Choroid plexus epithelial cell (primary cell): Measurements from ENCODE around the gene OPRPN.

ENCODE experiments used
- DNase-seq: peaks from one replicate; pipeline ENCODE4 v3.0.0-alpha.2; 2010; ENCODE audit warnings: low read depth
- H3K4me3 ChIP-seq: 2 replicates; pipeline ENCODE4 v1.5.1; 2011; ENCODE audit warnings: low read depth, mild to moderate bottlenecking, control low read depth, low read length, moderate library complexity
- TF ChIP-seq, protein P1 (sequence below): conservative IDR thresholded peaks from 2 replicates; pipeline ENCODE4 v1.5.1; 2011; ENCODE audit warnings: low read depth, mild to moderate bottlenecking, control low read depth, inconsistent platforms, low read length, moderate library complexity

OPRPN gene

DNA sequence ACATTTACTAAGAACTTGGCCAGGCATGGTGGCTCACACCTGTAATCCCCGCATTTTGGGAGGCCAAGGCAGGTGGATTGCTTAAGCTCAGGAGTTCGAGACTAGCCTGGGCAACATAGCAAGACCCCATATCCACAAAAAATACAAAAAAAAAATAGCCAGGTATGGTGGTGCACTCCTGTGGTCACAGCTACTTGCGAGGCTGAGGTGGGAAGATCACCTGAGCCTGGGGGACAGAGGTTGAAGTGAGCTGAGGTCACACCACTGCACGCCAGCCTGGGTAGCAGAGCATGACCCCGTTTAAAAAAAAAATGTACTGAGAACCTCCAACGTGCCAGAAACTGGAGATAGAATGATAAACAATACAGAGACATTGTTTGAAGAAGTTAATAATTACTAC is 8.0 kb downstream of the OPRPN start:
- TF ChIP-seq, protein P1, sequence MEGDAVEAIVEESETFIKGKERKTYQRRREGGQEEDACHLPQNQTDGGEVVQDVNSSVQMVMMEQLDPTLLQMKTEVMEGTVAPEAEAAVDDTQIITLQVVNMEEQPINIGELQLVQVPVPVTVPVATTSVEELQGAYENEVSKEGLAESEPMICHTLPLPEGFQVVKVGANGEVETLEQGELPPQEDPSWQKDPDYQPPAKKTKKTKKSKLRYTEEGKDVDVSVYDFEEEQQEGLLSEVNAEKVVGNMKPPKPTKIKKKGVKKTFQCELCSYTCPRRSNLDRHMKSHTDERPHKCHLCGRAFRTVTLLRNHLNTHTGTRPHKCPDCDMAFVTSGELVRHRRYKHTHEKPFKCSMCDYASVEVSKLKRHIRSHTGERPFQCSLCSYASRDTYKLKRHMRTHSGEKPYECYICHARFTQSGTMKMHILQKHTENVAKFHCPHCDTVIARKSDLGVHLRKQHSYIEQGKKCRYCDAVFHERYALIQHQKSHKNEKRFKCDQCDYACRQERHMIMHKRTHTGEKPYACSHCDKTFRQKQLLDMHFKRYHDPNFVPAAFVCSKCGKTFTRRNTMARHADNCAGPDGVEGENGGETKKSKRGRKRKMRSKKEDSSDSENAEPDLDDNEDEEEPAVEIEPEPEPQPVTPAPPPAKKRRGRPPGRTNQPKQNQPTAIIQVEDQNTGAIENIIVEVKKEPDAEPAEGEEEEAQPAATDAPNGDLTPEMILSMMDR: no peak
- no peak overlapping the region for H3K4me3 ChIP-seq
- DNase-seq: no peak

DNA sequence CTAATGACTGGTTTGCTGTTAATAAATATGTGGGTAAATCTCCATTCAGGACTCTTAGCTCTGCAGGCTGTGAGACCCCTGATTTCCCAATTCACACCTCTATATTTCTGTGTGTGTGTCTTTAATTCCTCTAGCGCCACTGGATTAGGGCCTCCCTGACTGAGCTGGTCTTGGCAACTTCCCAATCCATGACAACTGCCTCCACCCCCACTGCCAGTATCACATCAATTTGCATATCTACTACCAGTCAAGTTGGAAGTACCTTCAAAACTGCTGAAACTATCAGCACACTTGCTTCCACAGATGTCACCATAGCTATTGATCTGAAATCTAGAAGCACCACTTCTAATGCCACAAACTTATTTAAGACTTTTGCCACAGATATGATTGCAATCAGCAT is 27.6 kb downstream of the OPRPN start:
- TF ChIP-seq, protein P1: no peak
- H3K4me3 ChIP-seq: no peak overlapping the region
- DNase-seq: no peak

DNA sequence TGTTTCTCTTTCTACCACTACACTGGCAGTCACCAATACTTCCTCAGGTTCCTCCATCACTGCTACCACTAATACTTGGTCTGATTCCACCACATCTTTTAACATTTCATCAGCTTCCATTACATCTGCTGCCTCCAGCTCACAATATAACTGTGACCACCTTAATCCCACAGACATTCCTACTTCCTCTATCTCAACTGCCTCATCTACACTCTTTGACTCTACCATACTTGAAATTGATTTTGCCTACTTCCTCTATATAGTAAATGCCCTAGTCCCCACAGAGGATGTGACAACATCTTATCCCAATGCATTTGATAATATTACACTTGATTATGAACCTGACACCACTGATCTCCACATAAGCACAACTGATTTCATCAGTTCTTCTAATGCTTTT is 29.0 kb downstream of the OPRPN start:
- H3K4me3 ChIP-seq: no peak overlapping the region
- no peak for DNase-seq
- TF ChIP-seq, protein P1: no peak

DNA sequence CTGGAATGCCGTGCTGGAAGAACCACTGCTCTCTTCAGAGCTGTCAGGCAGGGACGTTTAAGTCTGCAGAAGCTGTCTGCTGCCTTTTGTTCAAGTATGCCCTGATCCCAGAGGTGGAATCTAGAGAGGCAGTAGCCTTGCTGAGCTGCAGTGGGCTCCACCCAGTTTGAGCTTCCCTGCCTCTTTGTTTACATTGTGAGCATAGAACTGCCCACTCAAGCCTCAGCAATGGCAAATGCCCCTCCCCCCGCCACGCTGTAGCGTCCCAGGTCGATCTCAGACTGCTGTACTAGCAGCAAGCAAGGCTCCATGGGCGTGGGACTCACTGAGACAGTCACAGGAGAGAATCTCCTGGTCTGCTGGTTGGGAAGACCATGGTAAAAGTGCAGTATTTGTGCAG is 39.5 kb downstream of the OPRPN start:
- no peak for DNase-seq
- no peak overlapping the region for H3K4me3 ChIP-seq
- TF ChIP-seq, protein P1: no peak

DNA sequence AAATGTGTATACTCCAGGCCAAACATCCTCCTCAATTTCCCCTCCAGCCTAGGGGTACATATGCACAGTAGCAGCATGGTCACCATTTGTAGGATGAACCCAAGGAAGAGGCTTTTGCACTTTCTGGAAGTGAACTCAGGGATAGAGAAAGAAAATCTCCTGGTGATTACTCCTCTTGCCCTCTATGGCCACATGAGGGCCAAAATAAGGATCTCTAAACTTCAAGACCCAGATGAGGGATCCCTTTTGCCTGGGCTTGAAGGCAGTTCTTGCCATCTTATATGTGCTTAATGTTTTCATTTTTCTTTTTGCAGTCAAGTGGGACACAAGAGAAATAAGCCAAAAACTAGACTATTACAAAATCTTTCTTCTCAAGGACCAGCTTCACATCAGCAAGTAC is 44.7 kb downstream of the OPRPN start:
- no peak overlapping the region for H3K4me3 ChIP-seq
- TF ChIP-seq, protein P1: no peak
- no peak for DNase-seq

DNA sequence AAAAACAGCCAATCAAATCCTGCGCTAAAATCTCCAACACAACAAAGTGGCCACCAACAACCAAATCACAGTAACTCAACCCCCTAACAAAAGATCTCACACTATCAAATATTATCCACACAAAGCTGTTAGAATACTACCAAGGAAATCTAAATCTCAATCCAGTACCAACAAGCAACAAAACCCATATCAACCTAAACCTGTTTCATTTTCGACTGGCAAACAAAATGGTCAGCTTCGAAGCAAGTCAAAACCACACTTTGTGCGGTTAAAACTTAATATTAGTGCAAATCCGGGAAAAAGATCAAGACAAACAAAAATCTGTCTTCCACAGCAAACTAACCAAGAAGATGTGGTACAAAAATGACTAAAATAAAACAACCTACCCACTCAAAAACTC is 45.6 kb downstream of the OPRPN start:
- H3K4me3 ChIP-seq: no peak overlapping the region
- TF ChIP-seq, protein P1: no peak
- no peak for DNase-seq

DNA sequence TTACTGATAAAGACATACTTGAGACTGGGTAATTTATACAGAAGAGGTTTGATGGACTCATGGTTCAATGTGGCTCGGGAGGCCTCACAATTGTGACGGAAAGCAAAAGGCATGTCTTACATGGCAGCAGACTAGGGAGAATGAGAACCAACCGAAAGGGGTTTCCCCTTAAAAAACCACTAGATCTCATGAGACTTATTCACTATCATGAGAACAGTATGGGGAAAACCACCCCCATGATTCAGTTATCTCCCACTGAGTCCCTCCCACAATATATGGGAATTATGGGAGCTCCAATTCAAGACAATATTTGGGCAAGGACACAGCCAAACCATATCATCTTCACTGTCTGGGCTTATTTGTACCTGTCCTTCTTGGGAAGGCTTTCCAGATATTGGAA is 51.5 kb downstream of the OPRPN start:
- DNase-seq: no peak

More for the DNA sequence above, 51.5 kb downstream of the OPRPN start:
- H3K4me3 ChIP-seq: no peak overlapping the region
- TF ChIP-seq, protein P1: no peak
